Suprapubic skin (tissue), 4 donors: Measurements from ENCODE around the gene EML2. TPM values are rescaled to one million over a fixed set of nuclear protein-coding genes. Genes with fewer than 3 reads are reported as not detected.
A peak's percentile ranks its signal among the peaks of the same experiment; 100 is the strongest.

Experiments
- DNase-seq, 2 donors: peaks; one replicate each; pipeline ENCODE4 v3.0.0-alpha.2; 2019; ENCODE audit warnings: low spot score in 2 of 2
- H3K27ac ChIP-seq: fragments of 200-600 bp; sonication (generic); one replicate; pipeline ENCODE4 v1.5.1; 2019
- H3K27me3 ChIP-seq: fragments of 200-600 bp; sonication (generic); one replicate; pipeline ENCODE4 v1.5.1; 2019
- H3K36me3 ChIP-seq: fragments of 200-600 bp; sonication (generic); one replicate; pipeline ENCODE4 v1.5.1; 2019
- H3K4me1 ChIP-seq: fragments of 200-600 bp; sonication (generic); one replicate; pipeline ENCODE4 v1.5.1; 2019
- H3K4me3 ChIP-seq: fragments of 200-600 bp; sonication (generic); one replicate; pipeline ENCODE4 v1.5.1; 2019; ENCODE audit warnings: mild to moderate bottlenecking
- H3K9me3 ChIP-seq: fragments of 200-600 bp; sonication (generic); one replicate; pipeline ENCODE4 v1.5.1; 2019
- CTCF ChIP-seq, 2 donors: fragments of 200-600 bp in 1 of 2; fragments of 450-650 bp in 1 of 2; sonication (generic) in 1 of 2; IDR thresholded peaks; one replicate each; pipeline ENCODE4 v1.5.1; 2016 to 2019; ENCODE audit warnings: antibody characterized with exemption in 2 of 2, mild to moderate bottlenecking in 1 of 2, moderate library complexity in 1 of 2
- EP300 ChIP-seq: sonication (generic); formaldehyde crosslinking; IDR thresholded peaks from one replicate; pipeline ENCODE4 v1.6.1; 2017; ENCODE audit warnings: antibody characterized with exemption
- POLR2A ChIP-seq, 2 donors: fragments of 450-650 bp; IDR thresholded peaks; one replicate each; pipeline ENCODE4 v1.6.1; 2017; ENCODE audit warnings: antibody characterized with exemption in 2 of 2, mild to moderate bottlenecking in 2 of 2, moderate library complexity in 2 of 2
- POLR2AphosphoS5 ChIP-seq, 3 donors: sonication (generic); formaldehyde crosslinking; IDR thresholded peaks; one replicate each; pipeline ENCODE4 v1.6.1; 2017; ENCODE audit warnings: antibody characterized with exemption in 3 of 3
- WGBS: methylation state at CpG from one replicate; pipeline ENCODE4 v1.1.5; 2018; 5-methylcytosine and 5-hydroxymethylcytosine counted together
- total RNA-seq, 4 donors: library from RNA; depleted of rRNA; stranded (reverse); fragments of >200 nt; gene quantifications; one replicate each; pipeline ENCODE4 v1.1.0, GENCODE V29; 2016

Gene EML2
- total RNA-seq, 4 donors from 2014 or later = 60.0 to 112 (median 74.8) TPM

- Histone ChIP-seq H3K27me3 (peaks cover 25% of the 10 kb centered on the region), H3K4me3 (peak overlapping the region; percentile 36), H3K36me3 (peaks cover 24% of the 10 kb centered on the region), H3K9me3 (no peaks in the 10 kb centered on the region), H3K27ac (peak overlapping the region; percentile 62), H3K4me1 (peaks cover 33% of the 10 kb centered on the region)
- TF ChIP-seq POLR2AphosphoS5 (IDR thresholded peaks at IDR 0.05) (peak in 1 of 3 donors; percentile 22), CTCF (IDR thresholded peaks at IDR 0.05) (peak; percentile 85 to 99), EP300 (no peak)
- 4% methylated on average over 24 of the region's 51 CpGs for WGBS
- peak; percentile 87 to 92 for DNase-seq
Measured at GRCh38 chr19:45681391-45682015, 42.3 kb upstream of the EML2 start.

- Histone ChIP-seq H3K4me1 (peaks cover 34% of the 10 kb centered on the region), H3K36me3 (no peaks in the 10 kb centered on the region), H3K9me3 (no peaks in the 10 kb centered on the region), H3K27me3 (peaks cover 25% of the 10 kb centered on the region), H3K4me3 (peak overlapping the region; percentile 48), H3K27ac (peak overlapping the region; percentile 24)
- DNase-seq = peak; percentile 88 to 90
- TF ChIP-seq CTCF (IDR thresholded peaks at IDR 0.05) = no peak
- TF ChIP-seq POLR2A (IDR thresholded peaks at IDR 0.05) = no peak
- no peak for TF ChIP-seq EP300
- TF ChIP-seq POLR2AphosphoS5 (IDR thresholded peaks at IDR 0.05) = no peak
- WGBS = 9% methylated on average over 42 of the region's 49 CpGs
Measured at GRCh38 chr19:45677351-45678230, 38.4 kb upstream of the EML2 start.

GRCh38 chr19:45676851-45677263 is 37.7 kb upstream of the EML2 start:
- Histone ChIP-seq H3K4me1 (peaks cover 30% of the 10 kb centered on the region), H3K36me3 (no peaks in the 10 kb centered on the region), H3K4me3 (peak overlapping the region; percentile 48), H3K27ac (peak overlapping the region; percentile 24), H3K27me3 (peaks cover 25% of the 10 kb centered on the region), H3K9me3 (no peaks in the 10 kb centered on the region)
- TF ChIP-seq CTCF (IDR thresholded peaks at IDR 0.05) (no peak), EP300 (no peak), POLR2AphosphoS5 (IDR thresholded peaks at IDR 0.05) (no peak), POLR2A (IDR thresholded peaks at IDR 0.05) (no peak)
- WGBS = 10% methylated on average over 12 of the region's 28 CpGs
- DNase-seq = no peak

GRCh38 chr19:45674946-45675345 is 35.7 kb upstream of the EML2 start:
- no peak for TF ChIP-seq POLR2A (IDR thresholded peaks at IDR 0.05)
- no peak for TF ChIP-seq EP300
- no peak for TF ChIP-seq POLR2AphosphoS5 (IDR thresholded peaks at IDR 0.05)
- TF ChIP-seq CTCF (IDR thresholded peaks at IDR 0.05) = no peak
- H3K27ac ChIP-seq = no peak overlapping the region
- no peaks in the 10 kb centered on the region for H3K36me3 ChIP-seq
- H3K9me3 ChIP-seq = no peaks in the 10 kb centered on the region
- peaks cover 41% of the 10 kb centered on the region for H3K27me3 ChIP-seq
- 71% methylated on average over 7 of the region's 7 CpGs for WGBS
- DNase-seq = no peak
- no peak overlapping the region for H3K4me3 ChIP-seq
- H3K4me1 ChIP-seq = peaks cover 29% of the 10 kb centered on the region
